DMS153 (cell line): ENCODE data around the gene SLC41A1.

Experiments used
- DNase-seq: peaks from one replicate; lab custom pipeline; 2025; lab: John Stamatoyannopoulos, UW

Gene SLC41A1

DNA sequence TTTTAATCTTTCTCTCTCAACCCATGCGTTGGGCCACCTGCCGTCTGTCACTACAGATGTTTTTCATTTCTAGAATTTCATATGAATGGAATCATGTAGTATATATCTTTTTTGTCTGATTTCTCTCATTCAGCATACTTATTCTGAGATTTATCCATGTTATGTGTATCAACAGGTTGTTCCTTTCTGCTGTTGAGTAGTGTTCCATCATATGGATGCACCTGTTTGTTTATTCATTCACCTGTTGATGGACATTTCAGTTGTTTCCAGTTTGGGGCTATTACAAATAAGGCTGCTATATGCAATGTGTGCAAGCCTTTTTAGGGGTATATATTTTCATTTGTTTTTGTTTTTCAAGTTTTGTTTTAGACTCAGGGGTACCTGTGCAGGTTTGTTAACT lies 9.4 kb upstream of the SLC41A1 start:
- DNase-seq, result no peak

GRCh38 chr1:205817988-205818387 lies 5.0 kb upstream of the SLC41A1 start:
- no peak for DNase-seq

DNA sequence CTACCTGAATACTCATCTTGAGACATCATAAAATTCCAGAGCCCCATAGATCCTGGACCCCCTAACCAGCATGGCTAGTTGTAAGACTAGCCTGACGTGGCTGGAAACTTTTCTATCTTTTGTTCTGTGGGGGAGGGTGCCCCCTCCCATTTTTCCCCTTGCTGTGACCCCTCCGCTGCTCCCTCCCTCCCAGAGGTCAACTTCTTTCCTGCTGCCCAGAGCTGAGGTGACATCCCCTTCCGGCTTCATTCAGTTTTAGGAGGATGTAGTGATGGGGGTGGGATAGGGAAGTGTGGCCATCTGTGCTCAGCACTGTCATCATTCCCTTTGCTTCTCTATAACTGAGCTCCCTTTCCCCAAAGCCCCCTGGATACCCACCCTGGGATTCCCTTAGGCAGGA lies 4.4 kb upstream of the SLC41A1 start:
- DNase-seq, result no peak

- no peak for DNase-seq
Measured at GRCh38 chr1:205813755-205814058, 709 bp upstream of the SLC41A1 start.

DNA sequence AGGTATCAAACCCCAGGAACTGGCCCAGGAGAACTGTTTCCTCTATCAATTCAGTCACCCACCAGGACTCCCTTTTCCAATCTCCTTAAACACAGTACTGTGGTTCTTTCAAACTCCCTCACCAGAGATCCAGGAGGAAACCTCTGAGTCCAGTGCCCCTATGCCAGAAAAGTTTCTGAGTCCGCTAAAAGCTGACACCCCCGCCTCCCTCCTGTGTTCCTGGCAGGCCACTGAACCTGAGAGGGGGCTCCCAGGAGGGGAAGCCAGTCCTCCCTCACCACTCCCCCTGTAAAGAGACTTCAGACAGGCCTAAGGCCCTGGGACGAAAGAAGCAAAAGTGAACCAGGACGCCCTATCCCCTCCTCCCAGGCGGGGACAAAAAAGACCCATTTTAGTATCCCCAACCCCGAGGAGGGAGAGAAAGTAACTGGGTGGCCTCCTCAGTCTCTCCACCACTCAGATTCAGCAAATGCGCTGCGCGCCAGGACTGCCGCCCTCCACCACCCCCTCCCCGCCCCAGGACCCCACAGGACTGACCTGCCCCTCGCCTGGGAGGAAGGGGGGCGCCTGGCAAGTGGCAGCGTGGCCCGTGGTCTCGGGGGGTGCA lies 624 bp downstream of the SLC41A1 start:
- DNase-seq, result no peak

DNA sequence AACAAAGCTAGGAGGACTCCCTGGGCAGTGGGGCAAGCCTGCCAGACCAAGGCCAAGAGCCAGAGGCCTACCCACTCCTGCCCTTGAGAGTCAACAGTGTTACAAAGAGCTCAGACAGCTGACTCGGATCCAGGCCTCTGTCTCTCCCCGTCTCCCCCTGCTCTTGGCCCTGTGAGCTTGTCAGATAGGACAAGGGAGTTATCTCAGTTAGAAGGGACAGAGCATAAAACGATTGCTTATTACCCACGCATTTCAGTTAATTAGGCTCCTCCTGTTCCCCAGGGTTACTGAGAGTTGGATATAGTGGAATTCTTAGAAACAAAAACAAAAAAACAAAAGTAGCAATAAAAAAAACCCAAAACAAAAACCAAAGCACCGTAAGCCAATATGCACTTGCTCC lies 1.3 kb downstream of the SLC41A1 start:
- DNase-seq, result no peak

- DNase-seq, result no peak
Measured at GRCh38 chr1:205810448-205811157, 2.4 kb downstream of the SLC41A1 start.

- DNase-seq, result no peak
Measured at GRCh38 chr1:205809942-205810345, 3.1 kb downstream of the SLC41A1 start.

GRCh38 chr1:205809469-205809868 lies 3.5 kb downstream of the SLC41A1 start:
- DNase-seq, result no peak

DNA sequence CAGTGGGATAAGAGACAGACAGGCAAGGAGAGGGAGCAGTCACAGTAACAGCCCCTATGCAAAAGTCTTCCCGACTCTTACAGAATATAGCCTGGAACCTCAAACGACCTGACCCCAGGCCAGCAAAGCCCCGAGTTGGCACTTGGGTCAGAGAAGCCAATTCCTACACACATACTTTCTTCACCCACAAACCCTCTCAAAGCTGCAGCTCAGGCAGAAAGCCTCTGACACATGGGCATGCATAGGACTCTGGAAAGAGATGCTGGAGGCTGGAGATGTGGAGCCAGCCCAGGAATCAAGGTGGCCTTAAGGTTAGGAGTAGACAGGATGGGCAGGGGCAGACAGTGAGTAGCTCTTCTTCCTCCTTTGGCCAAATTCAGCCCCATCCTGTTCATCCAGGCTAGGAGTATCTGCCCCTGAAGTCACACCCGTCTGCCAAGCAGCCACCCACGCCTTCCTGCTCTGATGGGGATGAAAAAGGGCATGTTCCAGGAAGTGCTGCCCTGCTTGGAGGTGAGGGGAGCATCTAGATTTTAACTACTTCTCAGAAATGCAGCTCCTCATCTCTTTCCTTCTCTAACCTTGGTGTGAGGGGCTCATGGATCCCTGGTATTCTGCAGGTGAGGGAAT lies 7.8 kb downstream of the SLC41A1 start:
- no peak for DNase-seq

- DNase-seq, result no peak
Measured at GRCh38 chr1:205804605-205805004, 8.4 kb downstream of the SLC41A1 start.

- DNase-seq, result no peak
Measured at GRCh38 chr1:205803986-205804385, 9.0 kb downstream of the SLC41A1 start.

DNA sequence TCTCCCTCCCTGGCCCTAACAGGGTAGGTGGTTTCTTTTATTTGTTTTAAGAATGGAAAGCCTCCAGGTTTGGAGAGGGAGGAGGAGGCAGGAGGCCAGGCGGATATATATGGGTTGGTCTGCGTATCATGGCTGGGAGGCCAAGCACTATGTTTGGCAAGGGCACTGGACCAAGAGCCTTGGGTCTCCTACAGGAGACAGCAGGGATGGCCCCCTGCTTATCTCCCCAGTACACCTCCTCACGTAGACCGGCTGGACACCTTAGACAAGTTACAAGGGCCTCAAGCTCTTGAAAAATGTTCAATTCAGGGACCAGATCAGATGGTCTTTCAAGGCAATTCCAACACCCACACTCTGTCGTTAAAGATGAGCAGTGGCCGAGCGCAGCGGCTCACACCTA lies 10.9 kb downstream of the SLC41A1 start:
- no peak for DNase-seq

DNA sequence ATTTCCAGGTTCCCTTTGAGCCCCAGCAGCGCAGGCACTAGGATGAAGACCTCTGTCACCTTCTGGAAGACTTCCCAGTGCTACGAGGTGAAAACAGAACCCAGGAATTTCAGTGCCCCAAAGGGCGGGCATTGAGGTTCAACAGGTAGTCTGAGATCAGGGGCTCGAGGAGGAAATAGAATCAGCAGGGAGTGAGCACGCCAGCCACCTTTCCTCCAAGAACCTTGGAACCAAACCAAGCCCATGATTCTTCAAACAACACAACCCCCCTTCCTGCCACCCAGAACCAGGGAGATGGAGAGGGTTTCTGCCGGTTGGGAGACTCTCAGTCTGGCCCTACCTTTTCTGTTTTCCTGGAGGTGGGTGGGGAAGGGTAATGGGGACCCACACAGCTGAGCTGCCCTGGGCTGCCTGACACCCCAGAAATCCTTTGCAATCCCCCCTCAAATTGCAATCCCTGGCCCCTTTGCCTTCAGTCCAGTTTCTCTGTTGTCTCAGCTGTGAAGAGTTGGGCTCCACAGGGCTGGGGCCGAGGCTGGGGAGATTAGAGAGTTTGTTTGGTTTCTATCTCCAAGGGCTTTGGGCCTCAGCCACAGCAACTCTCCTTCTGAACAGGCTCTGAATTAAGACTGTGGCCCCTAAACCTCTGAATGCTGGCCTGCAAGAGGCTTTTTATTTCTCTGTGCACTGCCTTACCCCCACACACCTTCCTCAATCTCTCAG lies 11.9 kb downstream of the SLC41A1 start:
- DNase-seq, result peak; percentile 15

DNA sequence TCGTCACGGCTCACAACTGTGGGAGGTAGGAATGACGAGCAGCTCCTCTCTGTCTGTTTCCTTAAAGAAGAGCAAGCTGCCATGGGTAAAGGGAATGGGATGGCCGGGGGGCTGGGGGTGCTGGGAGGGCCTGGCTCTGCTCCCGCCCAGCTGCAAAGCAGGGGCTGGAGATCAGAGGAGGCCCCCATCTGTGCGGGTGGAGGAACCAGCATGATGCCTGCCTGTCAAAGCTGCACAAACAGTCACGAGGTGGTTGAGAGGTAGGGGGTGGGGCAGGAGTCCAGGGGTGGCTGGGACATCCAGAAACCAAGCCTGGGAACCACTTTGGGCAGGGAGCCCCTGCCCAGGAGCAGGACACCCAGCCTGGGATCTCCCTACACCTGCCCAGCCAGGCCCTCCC lies 12.6 kb downstream of the SLC41A1 start:
- DNase-seq, result no peak

GRCh38 chr1:205798577-205798976 lies 14.4 kb downstream of the SLC41A1 start:
- DNase-seq, result no peak

DNA sequence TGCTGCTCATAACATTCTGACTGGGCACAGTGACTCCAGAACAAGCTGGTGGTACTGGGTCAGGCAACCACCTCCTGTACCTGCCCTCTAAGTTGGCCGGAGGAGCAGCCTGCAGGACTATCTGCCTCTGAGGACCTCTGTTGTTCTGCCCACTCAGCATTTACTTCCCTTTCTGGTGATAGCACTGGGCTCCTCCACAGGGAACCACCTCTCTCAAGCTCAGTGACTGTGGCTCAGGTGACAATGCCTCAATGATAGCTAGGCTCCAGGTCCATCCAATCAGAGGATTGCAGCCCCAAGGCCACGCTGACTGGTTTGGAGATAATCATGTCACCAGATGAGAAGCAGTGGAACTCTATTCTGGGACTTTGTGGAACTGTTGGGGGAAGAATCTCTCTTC lies 15.8 kb downstream of the SLC41A1 start:
- no peak for DNase-seq

DNA sequence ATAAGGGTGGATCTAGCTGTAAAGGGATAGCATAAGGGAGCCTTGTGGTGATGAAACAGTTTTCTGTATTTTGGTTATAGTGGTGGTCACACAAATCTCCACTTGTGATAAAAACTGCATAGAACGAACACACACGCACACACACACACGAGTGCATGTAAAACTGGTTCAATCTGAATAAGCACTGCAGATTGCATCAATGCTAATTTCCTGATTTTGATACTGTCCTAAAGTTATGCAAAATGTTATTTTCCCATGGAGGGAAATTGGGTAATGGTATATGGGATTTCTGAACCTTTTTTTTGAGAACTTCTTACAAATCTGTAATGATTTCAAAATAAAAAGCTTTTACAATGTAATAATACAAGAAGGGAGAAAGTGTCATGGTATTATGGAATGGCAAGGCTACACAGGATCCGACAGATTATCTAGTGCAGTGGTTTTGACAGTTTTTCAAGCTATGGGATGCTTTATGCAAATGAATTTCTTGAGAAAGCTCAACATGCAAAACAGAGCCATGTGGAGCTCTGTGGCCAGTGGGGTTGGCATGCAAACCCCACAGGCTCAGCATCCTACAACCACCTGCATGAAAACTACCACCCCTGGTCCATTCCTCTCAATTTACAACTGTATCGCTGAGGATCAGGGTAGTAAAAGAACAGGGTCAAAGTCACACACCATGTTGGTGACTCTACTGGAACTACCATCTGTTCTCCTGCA lies 18.8 kb downstream of the SLC41A1 start:
- no peak for DNase-seq

GRCh38 chr1:205792961-205793673 lies 19.9 kb downstream of the SLC41A1 start:
- DNase-seq, result no peak

DNA sequence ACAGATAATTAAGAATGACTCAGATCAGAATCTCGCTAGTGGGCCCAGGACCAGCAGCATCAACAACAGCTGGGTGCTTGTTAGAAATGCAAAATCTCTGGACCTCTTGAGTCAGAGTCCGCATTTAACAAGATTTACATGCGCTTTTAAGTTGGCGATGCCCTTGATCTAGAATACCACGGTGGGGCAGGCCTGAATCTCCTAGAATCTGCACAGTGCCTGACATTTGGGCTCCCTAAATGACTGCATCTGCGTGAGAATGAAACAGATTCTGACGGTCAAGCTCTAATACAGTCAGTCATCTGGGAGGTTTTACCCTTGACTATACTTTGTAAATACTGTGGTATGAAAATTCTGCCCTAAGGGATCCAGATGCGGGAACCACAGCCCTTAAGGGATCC lies 20.5 kb downstream of the SLC41A1 start:
- no peak for DNase-seq

DNA sequence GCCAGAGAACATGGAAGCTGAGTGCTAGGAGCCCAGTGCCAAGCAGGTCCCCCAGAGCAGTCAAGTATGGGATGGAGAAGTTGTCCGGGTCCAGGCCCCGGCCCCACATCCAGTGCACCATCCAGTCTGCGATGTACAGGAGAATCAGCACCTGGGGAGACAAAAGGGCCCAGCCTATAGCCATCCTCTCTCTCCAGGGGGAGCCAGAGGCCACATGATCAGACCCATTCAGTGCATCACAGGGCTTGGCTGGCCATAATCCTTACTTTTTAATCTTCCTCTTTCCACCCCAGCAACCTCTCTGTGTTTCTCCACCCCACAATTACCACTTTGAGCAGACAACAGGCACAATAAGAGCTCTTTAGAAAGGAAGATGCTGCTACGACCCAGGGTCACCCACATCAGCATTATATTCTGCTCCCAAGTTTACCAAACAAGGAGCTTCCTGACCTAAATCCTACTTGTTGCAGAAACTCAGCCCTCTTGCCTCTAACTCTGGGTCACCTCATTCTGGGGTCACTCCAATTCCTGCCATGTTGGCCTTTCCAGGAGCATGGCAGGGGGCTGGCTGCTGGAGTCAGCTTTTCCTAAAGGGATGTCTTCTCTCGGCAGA lies 21.3 kb downstream of the SLC41A1 start:
- peak; percentile 25 for DNase-seq
